Measurements from ENCODE around the gene TFF2.

The TFF2 gene

DNA sequence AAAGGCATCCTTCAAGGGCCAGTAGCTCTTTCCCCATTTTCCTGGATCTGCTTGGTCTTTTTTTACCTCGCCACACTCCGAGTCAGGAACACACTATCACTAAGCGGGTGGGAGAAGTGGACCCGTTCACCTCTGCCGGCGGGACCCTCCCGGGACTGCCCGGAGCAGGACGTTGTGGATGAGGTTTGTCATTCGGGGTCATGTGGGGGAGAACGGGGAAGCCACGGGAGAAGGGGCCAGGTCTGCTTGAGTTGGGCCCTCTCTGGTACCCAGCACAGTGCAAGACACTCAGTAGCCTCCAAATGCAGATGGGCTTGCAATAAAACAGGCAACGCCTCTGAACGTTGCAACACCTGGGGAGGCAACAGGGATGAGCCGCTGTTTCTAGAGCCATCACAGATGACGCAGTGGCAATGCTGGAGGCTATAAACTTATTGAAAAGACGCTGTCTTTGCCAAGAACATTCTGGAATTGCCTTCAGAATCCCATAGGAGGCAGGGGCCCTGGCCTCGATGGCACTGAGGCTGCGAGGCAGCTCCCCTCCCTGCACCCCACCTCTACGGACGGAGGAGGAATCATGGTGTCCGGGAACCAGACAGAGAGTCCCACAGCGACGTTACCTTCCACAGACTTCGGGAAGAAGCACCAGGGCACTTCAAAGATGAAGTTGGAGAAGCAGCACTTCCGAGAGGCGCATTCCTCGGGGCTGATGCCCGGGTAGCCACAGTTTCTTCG lies 3.8 kb downstream of the TFF2 start:
- no peak overlapping the region for H3K4me3 ChIP-seq (replicated peaks; ENCODE audit: low read depth, low read length)
- no peak for DNase-seq (ENCODE audit: low read depth)
- TF ChIP-seq, protein P1, sequence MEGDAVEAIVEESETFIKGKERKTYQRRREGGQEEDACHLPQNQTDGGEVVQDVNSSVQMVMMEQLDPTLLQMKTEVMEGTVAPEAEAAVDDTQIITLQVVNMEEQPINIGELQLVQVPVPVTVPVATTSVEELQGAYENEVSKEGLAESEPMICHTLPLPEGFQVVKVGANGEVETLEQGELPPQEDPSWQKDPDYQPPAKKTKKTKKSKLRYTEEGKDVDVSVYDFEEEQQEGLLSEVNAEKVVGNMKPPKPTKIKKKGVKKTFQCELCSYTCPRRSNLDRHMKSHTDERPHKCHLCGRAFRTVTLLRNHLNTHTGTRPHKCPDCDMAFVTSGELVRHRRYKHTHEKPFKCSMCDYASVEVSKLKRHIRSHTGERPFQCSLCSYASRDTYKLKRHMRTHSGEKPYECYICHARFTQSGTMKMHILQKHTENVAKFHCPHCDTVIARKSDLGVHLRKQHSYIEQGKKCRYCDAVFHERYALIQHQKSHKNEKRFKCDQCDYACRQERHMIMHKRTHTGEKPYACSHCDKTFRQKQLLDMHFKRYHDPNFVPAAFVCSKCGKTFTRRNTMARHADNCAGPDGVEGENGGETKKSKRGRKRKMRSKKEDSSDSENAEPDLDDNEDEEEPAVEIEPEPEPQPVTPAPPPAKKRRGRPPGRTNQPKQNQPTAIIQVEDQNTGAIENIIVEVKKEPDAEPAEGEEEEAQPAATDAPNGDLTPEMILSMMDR (IDR thresholded peaks at IDR 0.05; ENCODE audit: low read length, missing control alignments) = no peak

DNA sequence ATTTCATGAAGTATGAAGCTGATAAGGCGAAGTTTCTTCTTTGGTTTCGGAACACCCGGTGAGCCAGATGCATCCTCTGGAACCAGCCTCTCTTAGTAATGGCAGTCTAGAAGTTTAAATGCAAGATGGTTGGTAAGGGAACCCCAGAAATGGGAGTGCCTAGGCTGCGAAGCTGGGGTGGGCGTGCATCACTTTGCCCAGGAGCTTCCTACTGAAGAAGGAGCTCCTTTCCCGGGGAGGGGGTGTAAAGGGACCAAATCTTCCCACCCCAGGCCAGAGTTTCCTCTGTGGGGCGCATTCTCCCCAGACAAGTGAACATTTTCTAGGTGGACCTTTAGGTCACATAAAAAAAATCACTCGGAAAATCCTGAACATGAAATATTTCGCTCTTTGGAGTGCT lies 4.4 kb downstream of the TFF2 start:
- DNase-seq (ENCODE audit: low read depth) = no peak
- TF ChIP-seq, protein P1 (IDR thresholded peaks at IDR 0.05; ENCODE audit: low read length, missing control alignments) = no peak
- no peak overlapping the region for H3K4me3 ChIP-seq (replicated peaks; ENCODE audit: low read depth, low read length)

DNA sequence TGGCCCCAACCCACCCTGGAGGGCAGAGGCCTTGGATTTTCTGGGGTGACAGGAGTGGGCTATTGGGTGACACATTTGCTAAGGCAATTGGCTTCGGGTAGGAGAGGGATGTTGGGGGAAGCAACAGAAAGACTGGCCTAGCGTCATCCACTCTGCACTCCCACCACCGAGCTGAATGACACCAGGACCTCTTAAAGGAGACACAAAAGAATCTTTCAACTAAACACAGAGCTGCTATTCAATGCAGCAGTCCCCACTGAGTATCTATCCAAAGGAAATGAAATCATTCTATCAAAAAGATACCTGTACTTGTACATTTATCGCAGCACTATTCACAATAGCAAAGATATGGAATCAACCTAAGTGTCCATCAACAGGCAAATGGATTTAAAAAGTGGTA lies 6.2 kb downstream of the TFF2 start:
- no peak overlapping the region for H3K4me3 ChIP-seq (replicated peaks; ENCODE audit: low read depth, low read length)
- TF ChIP-seq, protein P1 (IDR thresholded peaks at IDR 0.05; ENCODE audit: low read length, missing control alignments) = no peak

DNA sequence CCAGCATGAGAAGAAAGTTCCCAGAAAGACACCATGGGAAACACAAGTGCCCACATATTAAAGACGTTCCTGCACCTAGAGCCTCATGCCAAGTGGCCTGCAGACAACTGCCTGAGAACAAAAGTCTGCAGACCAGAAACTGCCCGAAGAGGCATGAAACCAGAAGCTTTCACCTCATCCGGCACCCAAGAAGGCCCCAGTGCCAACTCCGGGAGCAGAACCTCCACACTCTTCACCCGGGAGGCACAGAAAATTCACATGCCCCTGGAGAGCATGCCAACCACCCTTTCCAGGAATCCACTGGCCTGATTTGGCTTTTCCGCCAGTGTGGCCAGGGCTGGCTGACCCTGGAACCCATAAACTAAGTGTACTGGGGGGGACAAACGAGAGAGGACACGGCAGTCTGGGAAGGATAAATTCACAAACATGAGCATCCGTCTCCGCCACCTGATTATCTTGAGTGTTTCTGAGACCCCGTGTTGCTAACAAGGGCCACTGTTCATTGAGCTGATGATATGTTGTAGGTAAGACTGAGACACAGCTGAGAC lies 6.8 kb downstream of the TFF2 start:
- DNase-seq (ENCODE audit: low read depth) = no peak
- TF ChIP-seq, protein P1 (IDR thresholded peaks at IDR 0.05; ENCODE audit: low read length, missing control alignments) = no peak
- H3K4me3 ChIP-seq (replicated peaks; ENCODE audit: low read depth, low read length) = no peak overlapping the region

More for the DNA sequence above, 6.2 kb downstream of the TFF2 start:
- DNase-seq (ENCODE audit: low read depth) = no peak

DNA sequence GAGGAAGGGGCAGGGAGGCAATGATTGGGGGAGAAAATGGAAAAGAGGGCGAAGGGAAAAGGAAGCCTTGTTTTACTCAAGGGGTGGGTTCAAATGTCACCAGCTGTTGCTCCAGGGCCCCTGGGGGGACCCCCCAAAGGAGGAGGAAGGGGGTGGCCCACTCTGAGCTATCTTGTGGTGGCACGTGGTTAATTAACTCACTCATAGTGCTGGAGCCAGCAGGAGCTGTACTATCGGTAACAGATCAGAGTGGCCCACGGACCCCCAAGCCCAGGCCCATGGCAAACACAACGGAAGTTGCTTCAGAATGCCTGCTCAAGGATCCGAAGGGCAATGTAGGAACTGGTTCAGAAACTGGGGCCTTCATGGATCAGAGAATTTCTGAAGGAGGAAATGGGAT lies 7.2 kb downstream of the TFF2 start:
- no peak overlapping the region for H3K4me3 ChIP-seq (replicated peaks; ENCODE audit: low read depth, low read length)
- no peak for DNase-seq (ENCODE audit: low read depth)
- TF ChIP-seq, protein P1 (IDR thresholded peaks at IDR 0.05; ENCODE audit: low read length, missing control alignments) = no peak

DNA sequence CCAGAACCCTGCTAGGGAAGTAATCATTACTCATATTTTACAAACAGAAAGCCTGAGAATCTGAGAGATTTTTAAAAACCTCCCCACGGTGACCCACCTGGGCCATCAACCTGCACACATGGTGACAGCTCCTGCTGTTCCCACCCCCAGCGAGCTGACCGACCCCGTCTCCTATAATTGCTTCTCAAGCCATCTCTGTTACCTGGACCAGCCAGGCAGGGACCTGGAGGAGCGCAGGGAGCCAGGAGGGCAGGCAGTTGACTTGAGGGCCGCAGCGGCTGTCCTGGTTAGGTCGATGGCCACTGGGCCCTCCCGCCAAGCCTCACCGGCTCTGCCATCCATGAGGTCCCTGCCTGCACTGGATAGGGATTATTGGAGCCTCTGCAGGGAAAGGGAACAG lies 7.7 kb downstream of the TFF2 start:
- TF ChIP-seq, protein P1 (IDR thresholded peaks at IDR 0.05; ENCODE audit: low read length, missing control alignments) = no peak

More for the DNA sequence above, 7.7 kb downstream of the TFF2 start:
- H3K4me3 ChIP-seq (replicated peaks; ENCODE audit: low read depth, low read length) = no peak overlapping the region
- DNase-seq (ENCODE audit: low read depth) = no peak
